ENCODE results near the gene EIF4G3.
"Not testable (repeated sequence)": the region's sequence is repeated elsewhere in the genome, so short reads cannot be mapped to it uniquely, and the experiment has no call there.

The EIF4G3 gene

DNA sequence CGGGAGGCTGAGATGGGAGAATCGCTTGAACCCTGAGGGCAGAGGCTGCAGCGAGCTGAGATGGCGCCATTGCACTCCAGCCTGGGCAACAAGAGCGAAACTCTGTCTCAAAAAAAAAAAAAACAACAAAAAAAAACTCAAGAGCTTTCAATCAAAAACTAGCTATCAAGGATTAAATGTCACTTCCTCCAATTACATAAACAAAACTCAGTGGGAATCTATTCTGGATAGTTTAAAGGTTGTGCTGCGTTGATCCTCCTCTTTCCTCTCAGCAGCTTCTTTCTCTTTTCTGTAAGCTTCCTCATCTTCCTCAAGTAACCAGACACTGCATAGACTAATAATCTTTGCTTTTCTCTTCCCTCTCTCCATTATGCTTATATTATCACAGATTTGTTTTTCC lies 20.7 kb downstream of the EIF4G3 start:
- DNase-seq (ENCODE audit: low read depth in 1 of 2, low spot score in 1 of 2) = no peak

DNA sequence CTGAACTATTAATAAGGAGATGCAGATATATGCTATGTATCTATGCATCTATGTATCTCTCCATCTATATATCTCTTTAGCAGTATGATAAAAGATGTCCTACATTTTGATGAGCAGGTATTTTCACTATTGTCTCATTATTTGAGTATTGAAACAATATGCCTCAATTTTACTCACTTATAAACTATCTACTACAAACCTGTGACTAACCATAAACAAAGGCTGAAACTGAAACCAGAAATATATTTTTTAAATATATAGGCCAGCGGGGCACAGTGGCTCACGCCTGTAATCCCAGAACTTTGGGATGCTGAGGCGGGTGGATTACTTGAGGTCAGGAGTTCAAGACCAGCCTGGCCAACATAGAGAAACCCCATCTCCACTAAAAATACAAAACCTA lies 22.0 kb downstream of the EIF4G3 start:
- no peak for DNase-seq (ENCODE audit: low read depth in 1 of 2, low spot score in 1 of 2)

DNA sequence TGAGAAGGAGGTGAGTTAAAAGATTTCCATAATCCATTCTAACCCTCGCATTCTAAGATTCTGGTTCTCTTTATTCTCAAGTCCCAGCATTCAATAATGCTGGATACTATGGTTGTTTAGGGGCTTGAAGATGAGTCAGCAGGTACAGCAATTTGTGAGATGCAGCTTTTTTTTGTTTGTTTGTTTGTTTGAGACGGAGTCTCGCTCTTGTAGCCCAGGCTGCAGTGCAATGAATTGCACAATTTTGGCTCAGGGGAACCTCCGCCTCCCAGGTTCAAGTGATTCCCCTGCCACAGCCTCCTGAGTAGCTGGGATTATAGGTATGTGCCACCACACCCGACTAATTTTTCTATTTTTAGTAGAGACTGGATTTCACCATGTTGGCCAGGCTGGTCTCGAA lies 23.3 kb downstream of the EIF4G3 start:
- no peak for DNase-seq (ENCODE audit: low read depth in 1 of 2, low spot score in 1 of 2)

DNA sequence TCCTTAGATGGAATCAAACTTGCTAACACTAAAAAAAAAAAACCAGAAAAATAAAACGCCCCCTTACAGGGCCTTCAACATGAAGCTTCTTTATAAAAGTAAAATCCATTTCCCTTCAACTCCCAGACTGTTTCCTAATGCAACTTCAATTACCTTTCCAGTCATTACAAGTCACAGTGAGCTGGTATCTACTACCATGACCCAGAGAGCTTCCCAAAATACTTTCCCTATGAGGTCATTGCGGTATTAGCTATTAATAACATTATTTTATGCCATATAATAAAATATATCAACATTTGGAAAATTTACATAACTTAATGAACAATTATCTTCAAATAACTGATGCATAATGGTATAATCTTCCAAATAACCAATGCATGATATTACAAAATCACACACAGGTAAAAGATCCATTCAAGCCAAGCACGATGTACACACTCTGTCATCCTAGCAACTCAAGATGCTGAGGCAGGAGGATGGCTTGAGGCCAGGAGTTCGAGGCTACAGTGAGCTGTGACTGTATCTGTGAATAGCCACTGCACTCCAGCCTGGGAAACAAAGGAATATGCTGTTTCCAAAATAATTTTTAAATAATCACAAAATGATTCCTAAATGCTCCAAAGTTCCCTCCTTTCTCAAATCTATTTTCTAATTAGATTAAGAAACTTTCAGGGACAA lies 24.1 kb downstream of the EIF4G3 start:
- no peak for DNase-seq (ENCODE audit: low read depth in 1 of 2, low spot score in 1 of 2)

DNA sequence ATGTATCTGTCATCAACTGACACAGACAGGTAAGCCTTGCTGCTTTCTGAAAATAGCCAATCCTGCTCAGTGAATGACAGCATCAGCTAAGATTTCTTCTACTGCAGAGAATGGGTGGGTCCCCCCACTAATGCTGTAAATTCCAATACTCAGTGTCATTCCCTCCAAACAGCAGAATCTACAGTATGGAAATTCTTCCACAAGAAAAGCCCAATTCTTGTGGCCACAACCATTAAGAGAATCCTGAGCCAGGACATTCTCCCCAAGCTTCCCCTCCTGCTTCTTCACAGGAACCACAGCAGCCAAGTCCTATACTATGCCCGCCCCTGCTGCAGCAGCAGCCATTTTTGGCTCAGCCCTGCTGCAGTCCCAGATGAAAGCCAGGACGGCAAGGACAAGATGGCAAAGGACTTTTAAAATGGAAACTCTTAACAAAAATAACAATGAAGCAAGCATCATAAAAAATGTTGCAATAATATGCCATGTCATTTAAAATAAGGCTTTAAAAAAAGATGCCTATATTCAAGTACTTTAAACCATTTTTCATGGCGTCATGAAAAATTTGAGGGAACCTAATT lies 26.8 kb downstream of the EIF4G3 start:
- no peak for DNase-seq (ENCODE audit: low read depth in 1 of 2, low spot score in 1 of 2)

DNA sequence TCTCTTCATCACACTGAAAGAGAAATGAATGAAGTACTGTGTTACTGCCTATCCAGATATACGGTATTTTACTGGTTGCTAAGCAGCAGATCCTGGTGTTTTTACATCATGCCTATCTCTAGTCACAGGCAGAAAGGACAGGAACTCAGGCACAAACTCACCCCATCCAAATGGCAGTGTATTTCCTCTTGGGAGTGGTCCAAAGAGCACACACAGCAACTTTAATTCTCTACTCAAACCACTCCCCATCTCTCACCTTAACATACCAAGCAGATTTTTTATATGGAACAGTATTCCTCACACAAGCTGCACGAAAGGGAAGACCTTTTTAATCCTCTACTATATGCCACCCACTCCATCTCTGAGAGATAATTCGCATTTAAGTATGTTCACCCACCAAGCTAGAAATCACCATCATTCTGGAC lies 27.3 kb downstream of the EIF4G3 start:
- no peak for DNase-seq (ENCODE audit: low read depth in 1 of 2, low spot score in 1 of 2)

DNA sequence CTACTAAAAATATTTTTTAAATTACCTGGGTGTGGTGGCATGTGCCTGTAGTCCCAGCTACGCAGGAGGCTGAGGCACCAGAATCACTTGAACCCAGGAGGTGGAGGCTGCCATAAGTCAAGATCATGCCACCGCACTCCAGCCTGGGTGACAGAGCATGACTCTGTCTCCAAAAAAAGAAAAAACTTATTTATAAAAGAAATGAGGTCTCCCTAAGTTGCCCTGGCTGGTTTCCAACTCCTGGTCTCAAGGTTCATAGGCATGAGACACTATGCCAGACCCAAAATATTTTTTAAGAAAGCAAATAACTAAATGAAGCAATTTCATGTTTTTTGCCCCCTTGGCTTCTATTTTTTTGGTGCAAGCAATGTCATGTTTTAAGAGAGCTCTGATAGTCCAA lies 32.9 kb downstream of the EIF4G3 start:
- DNase-seq (ENCODE audit: low read depth in 1 of 2, low spot score in 1 of 2) = no peak

DNA sequence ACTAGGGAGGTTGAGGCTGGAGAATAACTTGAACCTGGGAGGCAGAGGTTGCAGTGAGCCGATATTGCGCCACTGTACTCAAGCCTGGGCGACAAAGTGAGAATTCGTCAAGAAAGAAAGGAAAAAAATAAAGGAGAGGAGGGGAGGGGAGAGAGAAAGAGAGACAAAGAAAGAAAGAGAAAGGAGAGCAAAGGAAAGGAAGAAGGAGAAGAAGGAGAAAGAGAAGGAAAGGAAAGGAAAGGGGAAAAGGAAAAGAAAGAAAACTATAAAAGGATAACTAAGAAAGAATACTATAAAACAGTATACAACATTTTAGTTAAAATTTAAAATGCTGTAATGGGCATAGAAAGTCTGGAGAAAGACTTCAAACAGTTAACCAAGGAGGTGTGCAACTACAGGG lies 33.6 kb downstream of the EIF4G3 start:
- no peak for DNase-seq (ENCODE audit: low read depth in 1 of 2, low spot score in 1 of 2)

DNA sequence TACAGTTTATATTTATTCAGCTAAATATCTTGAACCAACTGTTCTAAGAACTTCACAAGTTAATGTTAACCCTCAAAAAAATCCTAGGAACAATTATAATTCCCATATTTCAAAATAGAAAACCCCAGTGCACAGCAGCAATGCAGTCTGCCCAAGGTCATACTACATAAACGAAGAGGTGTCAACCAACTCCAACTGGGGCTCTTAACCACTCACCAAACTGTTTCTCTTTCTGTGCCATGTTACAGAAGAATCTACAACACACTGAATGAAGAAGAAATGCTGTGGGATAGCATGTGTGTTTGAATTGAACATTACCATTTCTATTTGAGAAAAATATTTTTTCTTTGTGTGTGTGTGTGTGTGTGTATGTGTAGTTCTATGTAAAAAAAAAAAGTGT lies 35.7 kb downstream of the EIF4G3 start:
- DNase-seq (ENCODE audit: low read depth in 1 of 2, low spot score in 1 of 2) = no peak

DNA sequence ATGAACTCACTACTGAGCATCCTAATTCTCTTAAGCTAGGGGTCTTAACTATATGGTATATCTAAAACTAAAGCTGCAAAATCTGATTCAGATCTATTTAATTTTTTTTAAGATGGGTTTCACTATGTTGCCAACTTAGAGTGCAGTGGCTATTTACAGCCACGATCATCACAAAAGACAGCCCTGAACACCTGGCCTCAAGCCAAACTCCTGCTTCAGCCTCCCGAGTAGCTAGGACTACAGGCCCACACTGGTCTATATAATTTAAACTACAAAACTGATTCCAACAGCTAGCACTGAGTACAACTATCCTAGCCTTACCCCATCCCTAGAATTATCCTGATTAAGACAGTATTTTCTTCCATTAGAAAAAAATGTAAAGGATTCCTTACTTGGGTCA lies 37.1 kb downstream of the EIF4G3 start:
- no peak for DNase-seq (ENCODE audit: low read depth in 1 of 2, low spot score in 1 of 2)

DNA sequence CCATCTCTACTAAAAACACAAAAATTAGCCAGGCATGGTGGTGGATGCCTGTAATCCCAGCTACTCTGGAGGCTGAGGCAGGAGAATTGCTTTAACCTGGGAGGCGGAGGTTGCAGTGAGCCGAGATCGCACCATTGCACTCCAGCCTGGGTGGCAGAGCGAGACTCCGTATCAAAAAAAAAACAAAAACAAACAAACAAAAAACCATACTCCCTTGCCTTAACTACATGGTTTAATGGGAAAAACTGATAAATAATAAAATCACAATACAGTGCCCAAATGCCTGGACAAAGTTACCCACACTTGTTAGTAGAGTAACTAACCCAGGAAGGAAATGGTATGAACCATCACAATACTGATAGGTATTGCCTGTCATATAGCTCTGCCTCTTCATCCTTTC lies 40.4 kb downstream of the EIF4G3 start:
- DNase-seq (ENCODE audit: low read depth in 1 of 2, low spot score in 1 of 2) = not testable (repeated sequence)

DNA sequence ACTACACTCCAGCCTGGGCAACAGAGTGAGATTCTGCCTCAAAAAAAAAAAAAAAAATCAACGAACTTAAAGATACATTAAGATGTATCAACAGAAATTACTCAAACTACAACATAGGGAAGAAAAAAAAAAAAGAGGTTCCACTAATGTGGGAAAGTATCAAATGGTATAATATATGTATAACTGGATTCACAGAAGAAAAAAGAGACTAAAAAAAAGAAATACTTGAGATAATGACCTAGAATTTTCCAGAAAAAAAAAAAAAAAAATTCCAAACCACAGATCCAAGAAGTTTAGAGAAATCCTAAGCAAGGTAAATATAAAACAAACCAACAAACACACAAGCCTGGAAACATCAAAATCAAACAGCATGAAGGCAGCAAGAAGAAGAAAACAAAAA lies 45.5 kb downstream of the EIF4G3 start:
- DNase-seq (ENCODE audit: low read depth in 1 of 2, low spot score in 1 of 2) = no peak

DNA sequence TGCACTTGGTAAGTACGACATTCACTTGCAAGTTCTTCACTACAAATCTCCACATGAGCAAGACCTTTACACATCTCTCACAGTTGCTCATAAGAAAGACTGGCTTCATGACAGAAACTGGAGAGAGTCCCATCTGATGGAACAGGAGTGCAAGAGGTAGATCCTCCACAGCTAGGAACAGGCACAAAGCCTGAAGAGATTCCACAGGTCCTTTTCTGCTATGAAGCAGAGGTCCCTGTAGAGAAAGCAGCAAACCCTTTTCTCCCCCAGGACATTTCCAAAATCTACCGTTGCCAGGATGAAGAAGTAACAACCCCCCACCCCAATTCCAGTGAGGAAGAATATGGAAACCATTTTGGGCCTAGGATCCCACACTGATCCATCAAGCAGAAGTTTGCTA lies 47.3 kb downstream of the EIF4G3 start:
- no peak for DNase-seq (ENCODE audit: low read depth in 1 of 2, low spot score in 1 of 2)

DNA sequence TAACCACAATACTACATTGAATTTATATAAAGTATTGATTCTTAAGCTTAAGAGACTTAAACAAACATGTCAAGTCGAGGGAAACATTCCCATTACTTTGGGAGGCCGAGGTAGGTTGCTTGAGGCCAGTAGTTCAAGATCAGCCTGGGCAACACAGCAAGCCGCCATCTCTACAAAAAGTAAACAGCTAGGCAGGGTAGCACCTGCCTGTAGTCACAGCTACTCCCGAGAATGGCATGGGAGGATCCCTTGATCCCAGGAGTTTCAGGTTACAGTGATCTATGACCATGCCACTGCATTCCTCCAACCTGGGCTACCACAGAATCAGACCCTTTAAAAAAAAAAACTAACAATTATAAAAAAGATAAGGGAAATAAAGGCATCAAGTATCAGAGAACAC lies 50.4 kb downstream of the EIF4G3 start:
- no peak for DNase-seq (ENCODE audit: low read depth in 1 of 2, low spot score in 1 of 2)

DNA sequence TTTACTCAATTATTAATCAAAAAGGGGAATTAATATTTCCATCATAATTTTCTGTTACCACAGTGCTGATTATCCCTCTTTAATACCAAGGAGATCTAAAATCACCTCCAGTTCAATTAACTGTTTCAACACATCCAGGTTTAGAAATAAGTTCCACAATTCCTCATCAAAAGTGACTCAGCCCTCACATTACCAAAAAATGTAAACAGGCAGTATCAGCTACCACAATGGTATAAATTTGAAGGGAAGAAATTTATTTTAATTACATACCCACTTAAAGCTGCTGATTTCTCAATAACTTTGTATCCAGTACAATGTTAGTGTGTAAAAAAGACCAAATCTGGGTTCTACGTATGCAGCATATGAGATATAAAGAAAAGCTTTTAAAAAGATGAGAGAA lies 51.9 kb downstream of the EIF4G3 start:
- no peak for DNase-seq (ENCODE audit: low read depth in 1 of 2, low spot score in 1 of 2)

DNA sequence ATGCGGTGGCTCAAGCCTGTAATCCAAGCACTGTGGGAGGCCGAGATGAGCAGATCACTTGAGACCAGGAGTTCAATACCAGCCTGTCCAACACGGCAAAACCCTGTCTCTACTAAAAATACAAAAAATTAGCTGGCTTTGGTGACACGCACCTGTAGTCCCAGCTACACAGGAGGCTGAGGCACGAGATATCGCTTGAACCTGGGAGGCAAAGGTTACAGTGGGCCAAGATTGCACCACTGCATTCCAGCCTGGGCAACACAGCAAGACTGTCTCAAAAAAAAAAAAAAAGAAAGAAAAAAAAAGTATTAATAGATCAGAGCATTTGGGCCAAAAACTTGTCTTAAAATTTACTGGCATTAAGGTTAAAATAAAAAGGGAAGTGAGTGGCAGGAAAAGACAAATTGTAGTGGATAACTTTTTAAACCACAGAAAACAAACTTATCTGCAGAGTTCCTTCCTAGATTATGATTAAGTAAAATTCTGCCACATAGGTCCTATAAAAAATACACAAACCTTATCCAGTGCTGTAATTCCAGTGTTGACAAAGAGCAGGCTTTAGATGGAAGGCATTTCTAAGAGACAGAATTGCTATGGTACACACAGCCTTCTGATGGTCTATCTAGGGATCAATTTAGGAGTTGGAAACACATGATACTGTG lies 53.3 kb downstream of the EIF4G3 start:
- no peak for DNase-seq (ENCODE audit: low read depth in 1 of 2, low spot score in 1 of 2)

DNA sequence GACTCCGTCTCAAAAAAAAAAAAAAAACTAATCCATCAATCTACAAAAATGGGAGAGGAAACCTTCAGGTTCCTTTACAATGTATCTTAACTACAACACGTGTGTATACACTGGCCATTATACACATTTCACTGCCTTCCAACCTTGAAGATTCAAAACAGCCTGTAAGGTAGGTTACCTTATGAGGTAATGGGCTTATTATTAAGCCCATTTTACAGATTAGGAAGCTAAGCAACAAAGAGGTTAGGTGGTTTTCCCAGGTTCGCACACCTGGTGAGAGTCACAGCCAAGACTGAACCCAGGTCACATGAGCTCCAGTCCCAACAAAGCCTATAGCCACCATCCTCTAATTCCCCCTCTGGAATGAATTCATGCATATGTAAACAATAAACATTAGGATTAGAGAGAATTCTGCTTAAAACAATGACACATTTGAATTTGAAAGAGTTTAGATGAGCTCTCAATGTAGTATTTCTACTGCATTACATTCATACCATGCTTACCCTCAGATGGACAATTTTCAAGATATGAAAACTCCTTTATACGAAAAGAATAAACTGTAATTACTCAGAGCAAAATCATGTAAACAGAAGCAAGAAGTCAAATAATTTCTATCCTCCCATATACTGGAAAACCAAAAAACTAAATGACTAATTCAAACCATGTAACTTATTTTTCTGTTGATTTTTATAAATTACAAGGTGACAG lies 54.8 kb downstream of the EIF4G3 start:
- DNase-seq (ENCODE audit: low read depth in 1 of 2, low spot score in 1 of 2) = no peak

DNA sequence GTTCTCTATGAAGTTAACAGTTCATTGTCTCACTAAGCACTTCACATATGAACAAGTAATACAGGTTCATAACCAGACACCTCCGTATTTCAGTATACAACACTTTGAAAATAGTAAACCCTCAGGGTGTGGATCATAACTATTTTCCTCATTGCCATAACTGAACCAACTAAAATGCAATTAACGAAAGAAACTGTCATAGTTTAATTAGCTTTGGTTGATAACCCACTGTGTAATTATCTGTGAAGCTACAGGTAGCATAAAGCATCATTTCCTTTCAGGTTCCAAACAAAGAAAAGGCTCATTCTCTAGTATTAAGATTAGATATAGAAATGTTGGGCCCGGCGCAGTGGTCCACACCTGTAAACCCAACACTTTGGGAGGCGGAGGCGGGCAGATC lies 58.5 kb downstream of the EIF4G3 start:
- DNase-seq (ENCODE audit: low read depth in 1 of 2, low spot score in 1 of 2) = no peak

DNA sequence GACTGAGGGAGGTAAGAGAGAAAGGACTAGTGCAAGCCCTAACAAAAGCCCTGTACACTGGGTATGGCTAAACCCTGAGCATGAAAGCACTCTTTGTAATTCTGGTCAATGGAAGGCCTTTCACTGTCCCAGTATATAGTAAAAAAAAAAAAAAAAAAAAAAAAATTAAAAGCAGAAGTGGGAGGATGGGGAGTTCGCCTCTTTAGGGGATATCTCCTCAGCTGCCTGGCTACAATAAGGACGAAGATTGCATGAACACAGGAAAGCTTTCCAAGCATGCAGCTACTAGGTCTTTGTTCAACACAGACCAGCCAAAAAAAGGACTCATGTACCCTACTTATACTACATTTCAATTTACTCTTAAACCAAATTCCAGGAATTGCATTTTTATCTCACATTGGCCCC lies 59.1 kb downstream of the EIF4G3 start:
- no peak for DNase-seq (ENCODE audit: low read depth in 1 of 2, low spot score in 1 of 2)

DNA sequence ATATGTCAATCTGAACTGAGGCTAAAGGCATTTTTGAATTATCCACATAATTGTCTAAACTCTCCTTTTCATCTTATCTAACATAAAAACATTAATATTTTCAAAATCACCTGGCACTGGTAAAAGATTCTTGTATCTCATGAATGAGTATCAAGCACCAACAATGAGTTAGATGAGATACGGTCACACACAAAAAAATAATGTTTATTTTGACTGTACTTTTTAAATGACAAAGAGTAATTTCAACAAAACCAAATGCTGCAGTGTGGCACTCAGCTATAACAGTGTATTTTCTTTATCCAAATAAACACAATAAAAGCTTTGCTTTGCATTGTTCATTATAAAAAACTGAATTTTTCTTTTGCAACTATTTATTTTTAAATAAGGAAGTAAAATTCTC lies 59.5 kb downstream of the EIF4G3 start:
- no peak for DNase-seq (ENCODE audit: low read depth in 1 of 2, low spot score in 1 of 2)

DNA sequence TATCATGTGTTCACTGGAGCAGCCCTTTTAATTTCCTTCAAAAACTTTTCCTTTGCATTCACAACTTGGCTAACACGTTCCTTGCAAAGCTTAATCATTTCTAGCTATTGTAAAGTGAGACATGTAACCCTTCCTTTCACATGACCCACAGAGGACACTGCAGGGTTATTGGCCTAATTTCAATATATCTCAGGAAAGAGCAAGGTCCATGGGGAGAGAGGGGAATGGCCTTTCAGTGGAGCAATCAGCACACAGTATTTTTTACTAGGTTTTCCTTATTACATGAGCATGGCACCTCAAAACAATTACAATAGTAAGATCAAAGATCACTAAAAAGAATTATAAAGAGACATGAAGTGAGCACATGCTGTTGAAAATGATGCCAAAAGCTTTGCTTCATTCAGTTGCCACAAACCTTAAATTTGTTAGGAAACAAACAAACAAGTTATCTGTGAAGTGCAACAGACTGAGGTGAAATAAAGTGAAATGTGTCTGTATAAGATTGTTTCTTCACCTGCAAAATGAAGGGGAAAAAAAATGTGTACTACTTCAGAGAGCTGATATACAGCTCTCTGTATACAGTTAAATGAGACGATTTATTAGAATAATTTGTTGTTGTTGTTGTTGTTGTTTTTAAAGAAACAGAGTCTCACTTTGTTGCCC lies 61.5 kb downstream of the EIF4G3 start:
- no peak for DNase-seq (ENCODE audit: low read depth in 1 of 2, low spot score in 1 of 2)

DNA sequence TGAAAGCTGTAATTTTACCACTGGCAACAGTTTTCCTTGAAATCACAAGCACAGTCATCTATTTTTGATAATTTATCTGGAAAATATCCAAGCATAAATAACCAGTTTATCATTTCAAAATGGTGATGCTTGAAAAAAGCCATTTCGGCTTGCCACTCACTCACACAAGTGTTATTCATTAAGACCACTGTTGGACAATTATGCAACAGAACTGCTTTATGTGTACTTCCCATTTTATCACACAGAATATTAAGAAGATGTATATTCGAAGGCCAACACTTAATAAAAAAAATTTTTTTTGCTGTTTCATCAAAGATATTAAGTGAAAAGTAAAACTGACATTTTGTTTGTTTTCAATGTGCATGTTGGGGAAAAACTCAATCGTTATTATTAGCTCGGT lies 62.3 kb downstream of the EIF4G3 start:
- DNase-seq (ENCODE audit: low read depth in 1 of 2, low spot score in 1 of 2) = no peak
